GM20431 (cell line): ENCODE measurements around the gene SCAP.

Experiments
- in situ Hi-C: fragments of 300-500 bp; cut with MseI, MboI; formaldehyde crosslinking; loops from one replicate; pipeline ENCODE4 v1.15.0; 2020; ENCODE audit warnings: low sequenced_read_pairs; ENCODE audit not compliant: unreplicated experiment

Gene SCAP

DNA sequence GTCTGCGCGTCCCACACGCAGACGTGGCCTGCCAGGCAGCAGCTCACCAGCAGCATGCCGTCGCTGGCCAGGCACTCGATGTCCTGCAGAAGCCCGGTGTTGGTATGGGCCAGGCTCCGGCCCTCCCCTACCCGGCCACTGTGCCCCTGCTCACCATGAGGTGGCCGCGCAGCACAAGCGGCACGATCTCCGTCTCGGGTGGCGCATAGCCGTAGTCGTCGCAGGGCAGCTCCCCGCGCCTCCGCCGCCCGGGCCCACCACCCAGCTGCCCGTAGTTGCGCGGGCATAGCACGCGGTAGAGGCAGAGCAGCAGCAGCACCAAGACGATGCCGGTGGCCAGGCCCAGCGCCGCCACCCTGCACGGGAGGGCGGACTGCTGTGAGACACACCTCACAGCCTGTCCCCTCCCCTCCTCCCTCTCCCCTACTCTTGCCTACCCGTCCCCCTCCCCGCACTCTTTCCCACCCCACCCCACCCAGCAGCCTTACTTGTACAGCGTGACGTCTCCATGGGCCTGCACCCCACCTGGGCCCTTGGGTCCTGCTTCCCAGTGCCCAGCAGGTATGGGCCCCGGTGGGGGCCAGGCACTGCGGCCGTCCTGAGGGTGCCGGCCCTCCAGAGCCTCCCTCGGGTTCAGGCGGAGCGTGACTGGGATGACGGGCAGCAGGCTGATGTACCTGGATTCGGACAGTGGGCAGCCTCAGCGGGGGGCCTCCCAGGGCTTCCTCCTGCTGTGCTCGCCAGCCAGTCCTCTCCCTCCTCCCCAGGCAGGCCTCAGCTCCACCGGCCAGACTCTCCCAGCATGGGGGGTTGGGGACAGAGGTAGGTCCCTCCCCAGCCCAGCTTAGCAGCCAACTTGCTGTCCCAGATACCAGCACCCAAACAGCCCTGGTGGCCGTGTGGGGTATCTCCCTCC, 57.3 kb downstream of the SCAP start:
- in situ Hi-C loops = no loop called here

DNA sequence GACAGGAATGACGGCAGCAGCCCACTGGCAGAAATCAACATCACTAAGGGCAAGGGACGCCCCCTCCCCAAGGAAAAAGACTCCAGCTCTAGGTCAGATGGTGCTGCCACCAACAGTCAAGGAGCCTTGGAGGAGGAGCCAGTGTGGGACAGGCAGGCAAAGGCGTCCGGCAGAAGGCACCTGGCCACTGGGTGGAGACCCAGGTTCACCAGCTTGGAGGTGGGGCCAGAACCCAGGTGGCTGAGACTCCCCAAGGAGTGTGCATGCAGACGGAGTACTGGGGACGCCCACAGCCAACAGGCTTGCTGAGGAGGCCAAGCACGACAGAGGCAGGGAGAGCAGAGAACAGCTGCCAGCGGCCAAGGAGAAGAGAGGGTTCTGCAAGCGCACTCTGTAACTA, 59.7 kb downstream of the SCAP start:
- in situ Hi-C loops = no loop called here

DNA sequence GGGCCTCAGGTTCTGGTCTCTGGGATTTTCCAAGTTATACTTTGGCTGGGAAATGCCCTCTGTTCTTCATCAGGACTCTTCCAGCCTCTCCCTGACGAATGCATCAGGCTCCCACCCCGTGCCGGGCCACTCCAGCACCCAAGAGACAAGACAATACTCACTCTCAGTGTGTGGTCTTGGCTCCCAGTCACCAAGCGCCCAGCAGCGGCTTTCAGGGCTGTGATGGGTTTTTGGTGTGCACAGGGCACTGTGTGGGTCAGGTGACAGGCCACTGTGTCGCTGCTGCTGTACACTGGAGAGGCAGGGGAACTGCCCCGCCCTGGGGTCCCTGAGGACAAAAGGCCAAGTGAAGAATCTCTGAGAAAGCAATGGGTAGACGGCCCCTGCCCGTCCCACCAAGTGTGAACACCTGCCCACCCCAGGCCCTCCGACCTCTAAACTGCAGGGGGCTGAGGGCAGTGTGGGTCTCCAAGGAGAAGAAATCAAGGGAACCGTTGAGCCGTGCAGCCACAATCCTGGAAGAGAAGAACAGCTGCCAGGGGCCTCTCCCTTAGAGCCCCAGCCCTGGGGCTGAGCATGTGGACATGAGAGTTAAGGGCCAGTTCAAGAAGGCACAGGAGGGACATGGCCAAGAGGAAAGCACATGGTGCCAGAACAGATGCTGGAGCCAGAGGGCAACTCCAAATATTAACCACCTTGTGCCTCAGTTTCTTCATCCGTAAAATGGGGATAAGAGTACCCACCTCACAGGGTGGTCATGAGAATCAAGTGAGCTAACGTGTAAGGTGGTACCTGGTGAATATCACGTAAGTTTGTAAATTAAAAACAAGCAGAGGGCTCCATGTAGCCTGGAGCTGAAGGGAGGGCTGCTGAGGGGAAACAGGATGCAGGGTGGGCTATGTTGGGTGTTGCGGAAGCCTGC, 60.8 kb downstream of the SCAP start:
- in situ Hi-C loops = no loop called here

- in situ Hi-C loops = no loop called here
These were observed 61.6 kb downstream of the SCAP start for GRCh38 chr3:47414161-47414564.

GRCh38 chr3:47413751-47414150, 62.0 kb downstream of the SCAP start:
- in situ Hi-C loops = no loop called here

DNA sequence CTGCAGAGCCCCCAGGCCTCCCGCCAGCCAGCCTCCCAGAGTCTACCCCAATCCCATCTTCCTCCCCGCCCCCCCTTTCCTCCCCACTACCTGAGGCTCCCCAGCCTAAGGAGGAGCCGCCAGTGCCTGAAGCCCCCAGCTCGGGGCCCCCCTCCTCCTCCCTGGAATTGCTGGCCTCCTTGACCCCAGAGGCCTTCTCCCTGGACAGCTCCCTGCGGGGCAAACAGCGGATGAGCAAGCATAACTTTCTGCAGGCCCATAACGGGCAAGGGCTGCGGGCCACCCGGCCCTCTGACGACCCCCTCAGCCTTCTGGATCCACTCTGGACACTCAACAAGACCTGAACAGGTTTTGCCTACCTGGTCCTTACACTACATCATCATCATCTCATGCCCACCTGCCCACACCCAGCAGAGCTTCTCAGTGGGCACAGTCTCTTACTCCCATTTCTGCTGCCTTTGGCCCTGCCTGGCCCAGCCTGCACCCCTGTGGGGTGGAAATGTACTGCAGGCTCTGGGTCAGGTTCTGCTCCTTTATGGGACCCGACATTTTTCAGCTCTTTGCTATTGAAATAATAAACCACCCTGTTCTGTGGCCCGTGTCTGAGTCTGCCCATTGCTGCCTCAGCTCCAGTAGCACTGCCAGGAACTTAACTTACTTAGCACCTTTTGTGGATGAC, 62.8 kb downstream of the SCAP start:
- in situ Hi-C loops = no loop called here

DNA sequence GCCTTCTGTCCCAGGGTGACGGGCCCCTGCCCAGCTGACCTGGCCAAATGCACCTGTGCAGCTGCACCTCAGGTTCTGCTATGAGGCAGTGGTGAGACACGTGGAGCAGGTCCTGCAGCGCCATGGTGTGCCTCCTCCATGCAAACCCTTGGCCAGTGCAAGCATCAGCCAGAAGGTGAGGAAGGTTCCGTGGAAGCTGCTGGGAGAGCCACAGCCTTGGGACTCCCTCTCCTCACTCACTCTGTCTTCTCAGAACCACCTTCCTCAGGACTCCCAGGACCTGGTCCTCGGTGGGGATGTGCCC, 63.3 kb downstream of the SCAP start:
- in situ Hi-C loops = no loop called here

- in situ Hi-C loops = no loop called here
These were observed 63.9 kb downstream of the SCAP start for GRCh38 chr3:47411696-47412452.

DNA sequence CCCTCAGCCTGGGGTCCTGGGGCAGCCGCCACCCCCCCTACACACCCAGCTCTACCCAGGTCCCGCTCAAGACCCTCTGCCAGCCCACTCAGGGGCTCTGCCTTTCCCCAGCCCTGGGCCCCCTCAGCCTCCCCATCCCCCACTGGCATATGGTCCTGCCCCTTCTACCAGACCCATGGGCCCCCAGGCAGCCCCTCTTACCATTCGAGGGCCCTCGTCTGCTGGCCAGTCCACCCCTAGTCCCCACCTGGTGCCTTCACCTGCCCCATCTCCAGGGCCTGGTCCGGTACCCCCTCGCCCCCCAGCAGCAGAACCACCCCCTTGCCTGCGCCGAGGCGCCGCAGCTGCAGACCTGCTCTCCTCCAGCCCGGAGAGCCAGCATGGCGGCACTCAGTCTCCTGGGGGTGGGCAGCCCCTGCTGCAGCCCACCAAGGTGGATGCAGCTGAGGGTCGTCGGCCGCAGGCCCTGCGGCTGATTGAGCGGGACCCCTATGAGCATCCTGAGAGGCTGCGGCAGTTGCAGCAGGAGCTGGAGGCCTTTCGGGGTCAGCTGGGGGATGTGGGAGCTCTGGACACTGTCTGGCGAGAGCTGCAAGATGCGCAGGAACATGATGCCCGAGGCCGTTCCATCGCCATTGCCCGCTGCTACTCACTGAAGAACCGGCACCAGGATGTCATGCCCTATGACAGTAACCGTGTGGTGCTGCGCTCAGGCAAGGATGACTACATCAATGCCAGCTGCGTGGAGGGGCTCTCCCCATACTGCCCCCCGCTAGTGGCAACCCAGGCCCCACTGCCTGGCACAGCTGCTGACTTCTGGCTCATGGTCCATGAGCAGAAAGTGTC, 64.7 kb downstream of the SCAP start:
- in situ Hi-C loops = no loop called here

GRCh38 chr3:47410417-47410720, 65.4 kb downstream of the SCAP start:
- in situ Hi-C loops = no loop called here

DNA sequence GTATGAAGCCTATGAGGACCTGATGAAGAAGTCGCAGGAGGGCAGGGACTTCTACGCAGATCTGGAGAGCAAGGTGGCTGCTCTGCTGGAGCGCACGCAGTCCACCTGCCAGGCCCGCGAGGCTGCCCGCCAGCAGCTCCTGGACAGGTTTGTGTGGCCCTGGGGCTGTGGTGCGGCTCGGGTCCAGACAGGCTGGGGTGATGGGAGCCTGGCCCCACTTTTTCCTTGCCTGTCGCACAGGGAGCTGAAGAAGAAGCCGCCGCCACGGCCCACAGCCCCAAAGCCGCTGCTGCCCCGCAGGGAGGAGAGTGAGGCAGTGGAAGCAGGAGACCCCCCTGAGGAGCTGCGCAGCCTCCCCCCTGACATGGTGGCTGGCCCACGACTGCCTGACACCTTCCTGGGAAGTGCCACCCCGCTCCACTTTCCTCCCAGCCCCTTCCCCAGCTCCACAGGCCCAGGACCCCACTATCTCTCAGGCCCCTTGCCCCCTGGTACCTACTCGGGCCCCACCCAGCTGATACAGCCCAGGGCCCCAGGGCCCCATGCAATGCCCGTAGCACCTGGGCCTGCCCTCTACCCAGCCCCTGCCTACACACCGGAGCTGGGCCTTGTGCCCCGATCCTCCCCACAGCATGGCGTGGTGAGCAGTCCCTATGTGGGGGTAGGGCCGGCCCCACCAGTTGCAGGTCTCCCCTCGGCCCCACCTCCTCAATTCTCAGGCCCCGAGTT, 65.9 kb downstream of the SCAP start:
- in situ Hi-C loops = no loop called here

DNA sequence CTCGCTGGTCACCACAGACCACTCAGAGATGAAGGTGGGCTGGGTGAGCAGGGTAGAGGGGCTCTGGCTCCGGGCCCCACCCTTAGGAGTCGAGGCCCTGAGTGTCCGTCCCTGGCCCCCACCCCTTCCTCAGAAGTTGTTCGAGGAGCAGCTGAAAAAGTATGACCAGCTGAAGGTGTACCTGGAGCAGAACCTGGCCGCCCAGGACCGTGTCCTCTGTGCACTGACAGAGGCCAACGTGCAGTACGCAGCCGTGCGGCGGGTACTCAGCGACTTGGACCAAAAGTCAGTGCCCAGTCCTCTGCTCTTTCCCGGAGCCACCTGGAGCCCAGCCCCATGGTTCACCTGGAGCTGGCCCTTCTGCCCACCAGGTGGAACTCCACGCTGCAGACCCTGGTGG, 66.5 kb downstream of the SCAP start:
- in situ Hi-C loops = no loop called here

- in situ Hi-C loops = no loop called here
These were observed 66.9 kb downstream of the SCAP start for GRCh38 chr3:47408839-47409229.

DNA sequence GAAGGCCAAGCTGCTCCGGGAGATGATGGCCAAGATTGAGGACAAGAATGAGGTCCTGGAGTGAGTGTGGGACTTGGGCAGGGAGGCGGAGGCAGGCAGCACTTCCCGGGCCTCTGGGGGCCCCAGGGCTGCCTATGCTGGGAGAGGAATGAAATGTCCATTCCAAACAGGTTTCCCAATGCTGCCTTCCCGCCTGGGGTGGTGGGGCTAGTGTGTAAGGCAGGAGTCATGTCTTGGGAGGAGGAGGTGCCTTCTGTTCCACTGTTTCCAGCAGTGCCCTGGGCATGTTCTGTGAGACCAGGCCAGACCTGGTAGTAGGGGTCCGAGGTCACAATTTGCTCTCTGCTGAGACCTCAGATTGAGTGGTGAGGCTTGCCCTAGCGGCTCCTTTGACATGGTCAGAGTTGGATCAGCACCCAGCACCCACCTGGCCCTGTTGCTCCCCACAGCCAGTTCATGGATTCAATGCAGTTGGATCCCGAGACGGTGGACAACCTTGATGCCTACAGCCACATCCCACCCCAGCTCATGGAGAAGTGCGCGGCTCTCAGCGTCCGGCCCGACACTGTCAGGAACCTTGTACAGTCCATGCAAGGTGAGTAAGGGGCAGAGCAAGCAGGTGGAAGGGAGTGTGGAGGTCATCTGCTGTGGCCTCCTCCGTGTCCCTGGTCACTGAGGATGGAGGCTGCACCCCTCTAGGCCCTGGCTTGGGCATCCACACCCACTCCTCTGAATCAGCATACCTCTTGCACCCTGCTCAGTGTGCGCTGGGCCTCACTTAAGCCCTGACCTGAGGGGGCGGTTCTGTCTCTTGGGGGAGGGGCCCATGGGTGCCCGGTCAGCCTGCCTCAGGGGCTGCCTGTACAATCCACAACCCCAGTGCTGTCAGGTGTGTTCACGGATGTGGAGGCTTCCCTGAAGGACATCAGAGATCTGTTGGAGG, 67.6 kb downstream of the SCAP start:
- in situ Hi-C loops = no loop called here

DNA sequence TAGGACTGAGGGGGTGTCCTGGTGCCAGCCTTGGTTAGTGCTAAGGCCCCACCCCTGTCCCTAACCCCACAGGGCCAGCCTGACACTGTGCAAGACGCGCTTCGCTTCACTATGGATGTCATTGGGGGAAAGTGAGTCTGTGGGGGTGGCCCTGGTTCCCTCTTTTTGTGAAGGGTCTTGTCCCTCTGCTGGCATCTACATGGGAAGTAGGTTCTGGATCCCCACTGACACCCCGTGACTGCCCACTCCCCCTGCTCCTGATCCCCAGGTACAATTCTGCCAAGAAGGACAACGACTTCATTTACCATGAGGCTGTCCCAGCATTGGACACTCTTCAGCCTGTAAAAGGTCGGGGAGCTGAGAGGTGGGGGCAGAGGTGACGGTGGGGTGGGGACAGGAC, 68.5 kb downstream of the SCAP start:
- in situ Hi-C loops = no loop called here

- in situ Hi-C loops = no loop called here
These were observed 69.0 kb downstream of the SCAP start for GRCh38 chr3:47406762-47407149.

DNA sequence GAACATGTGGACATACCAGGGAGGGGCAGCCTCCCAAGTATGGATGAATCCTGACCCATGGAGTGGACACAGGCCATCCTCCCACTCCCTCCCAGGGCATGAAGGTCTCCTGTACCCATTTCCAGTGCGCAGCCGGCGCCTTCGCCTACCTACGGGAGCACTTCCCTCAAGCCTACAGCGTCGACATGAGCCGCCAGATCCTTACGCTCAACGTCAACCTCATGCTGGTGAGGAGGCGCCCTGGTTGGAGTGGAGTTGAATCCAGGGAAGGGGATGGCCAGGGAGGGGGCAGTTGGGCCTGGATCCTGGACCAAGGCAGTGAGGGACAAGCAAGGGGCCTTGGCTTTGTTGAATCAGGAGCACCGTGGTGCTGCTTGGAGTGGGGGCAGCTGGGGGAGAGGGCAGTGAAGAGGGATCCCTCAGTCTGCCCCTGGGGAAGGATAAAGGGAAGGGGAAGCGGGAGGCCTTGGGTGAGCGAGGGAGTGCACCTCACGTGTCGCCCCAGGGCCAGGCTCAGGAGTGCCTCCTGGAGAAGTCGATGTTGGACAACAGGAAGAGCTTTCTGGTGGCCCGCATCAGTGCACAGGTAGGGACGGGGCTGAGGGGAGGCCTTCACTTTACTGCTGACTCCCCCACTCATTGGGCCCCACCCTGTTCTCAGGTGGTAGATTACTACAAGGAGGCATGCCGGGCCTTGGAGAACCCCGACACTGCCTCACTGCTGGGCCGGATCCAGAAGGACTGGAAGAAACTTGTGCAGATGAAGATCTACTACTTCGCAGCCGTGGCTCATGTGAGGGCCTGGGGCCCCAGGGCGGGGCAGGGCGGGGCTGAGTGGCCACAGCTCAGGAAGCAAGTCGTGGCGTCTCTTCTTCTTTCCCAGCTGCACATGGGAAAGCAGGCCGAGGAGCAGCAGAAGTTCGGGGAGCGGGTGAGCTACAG, 69.7 kb downstream of the SCAP start:
- in situ Hi-C loops = no loop called here
